Activated effector memory CD4-positive, alpha-beta T cell treated with Interleukin-2 at 50 U/mL for 16 hours (primary cell): ENCODE measurements around the gene NADK2.
"Not testable (repeated sequence)": the region's sequence is repeated elsewhere in the genome, so short reads cannot be mapped to it uniquely, and the experiment has no call there.

Experiments
- DNase-seq: peaks from one replicate; pipeline ENCODE4 v3.0.0-alpha.2; 2020

NADK2 gene

GRCh38 chr5:36241631-36242533 lies at the start of gene NADK2:
Gene NADK2, minus strand, starts transcription at chr5:36241925. Its CDS starts 127 bp downstream, at chr5:36241798.
- peak; percentile 89 for DNase-seq

DNA sequence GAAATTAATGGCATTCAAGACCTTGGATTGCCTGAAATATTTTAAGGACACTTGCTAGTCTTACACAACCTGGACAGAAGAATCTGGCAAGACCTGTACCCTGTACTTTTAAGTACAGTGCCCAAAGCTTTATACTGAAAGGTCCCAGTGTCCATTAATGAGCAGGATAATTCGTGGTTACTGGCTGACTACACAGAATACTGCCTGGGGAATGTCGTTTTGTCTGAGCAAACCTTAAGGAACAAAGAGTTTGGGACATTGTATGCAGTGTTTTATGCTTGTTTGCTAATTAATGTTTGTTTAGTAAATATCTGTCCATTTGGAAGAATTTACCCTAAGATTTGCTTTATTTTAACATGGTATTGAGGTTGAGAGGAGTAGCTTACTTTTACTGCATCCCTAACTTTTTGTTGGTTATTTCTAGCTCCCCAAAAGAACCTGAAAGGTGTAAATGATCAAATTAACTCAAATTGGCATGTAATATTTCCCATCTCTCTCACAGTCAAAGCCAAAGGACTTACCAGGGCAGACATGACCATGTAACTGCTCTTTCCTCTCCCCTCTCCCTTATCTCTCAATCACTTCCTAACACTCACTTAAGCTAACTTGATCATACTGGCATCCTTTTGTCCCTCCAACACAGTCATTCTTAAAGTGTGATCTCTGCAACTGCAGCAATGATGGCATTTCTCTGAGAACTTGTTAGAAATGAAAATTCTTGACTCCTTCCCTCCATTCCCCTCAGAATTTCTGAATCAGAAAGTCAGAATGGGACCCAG lies 44.3 kb upstream of the NADK2 start:
- DNase-seq, result no peak

DNA sequence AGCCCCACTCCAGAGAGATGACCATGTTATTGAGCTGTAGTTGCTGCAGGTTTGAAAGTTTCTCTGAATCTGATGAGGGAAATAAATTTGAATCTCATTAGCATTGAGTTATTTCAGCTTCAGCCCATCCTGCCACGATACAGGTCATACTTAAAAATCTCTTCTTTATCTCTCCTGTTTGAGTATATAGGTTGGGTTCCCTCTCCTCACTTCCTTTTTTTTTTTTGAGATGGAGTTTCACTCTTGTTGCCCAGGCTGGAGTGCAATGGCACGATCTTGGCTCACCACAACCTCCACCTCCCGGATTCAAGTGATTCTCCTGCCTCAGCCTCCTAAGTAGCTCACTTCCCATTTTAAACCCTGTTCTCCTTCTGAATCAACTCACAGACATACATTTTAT lies 42.0 kb upstream of the NADK2 start:
- not testable (repeated sequence) for DNase-seq

DNA sequence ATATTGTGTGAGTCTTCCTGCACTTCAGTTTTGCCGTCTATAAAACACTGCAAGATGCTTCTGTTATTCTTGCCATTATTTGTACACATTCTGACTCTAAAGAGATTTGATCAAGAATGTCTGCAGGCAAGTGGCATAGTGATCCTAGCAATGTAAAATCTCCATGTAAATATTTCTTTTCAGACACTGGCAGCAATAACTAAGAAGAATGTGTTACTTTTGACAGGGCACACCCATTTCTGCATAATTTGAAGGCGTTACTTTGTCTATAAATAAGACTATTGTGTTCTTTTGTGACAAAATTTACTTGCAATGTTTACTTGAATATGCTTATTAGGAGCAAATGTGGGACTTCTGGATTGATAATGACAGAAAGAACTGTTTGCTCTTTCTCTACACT lies 39.9 kb upstream of the NADK2 start:
- DNase-seq, result no peak

- no peak for DNase-seq
Measured at GRCh38 chr5:36279054-36279698, 37.5 kb upstream of the NADK2 start.

DNA sequence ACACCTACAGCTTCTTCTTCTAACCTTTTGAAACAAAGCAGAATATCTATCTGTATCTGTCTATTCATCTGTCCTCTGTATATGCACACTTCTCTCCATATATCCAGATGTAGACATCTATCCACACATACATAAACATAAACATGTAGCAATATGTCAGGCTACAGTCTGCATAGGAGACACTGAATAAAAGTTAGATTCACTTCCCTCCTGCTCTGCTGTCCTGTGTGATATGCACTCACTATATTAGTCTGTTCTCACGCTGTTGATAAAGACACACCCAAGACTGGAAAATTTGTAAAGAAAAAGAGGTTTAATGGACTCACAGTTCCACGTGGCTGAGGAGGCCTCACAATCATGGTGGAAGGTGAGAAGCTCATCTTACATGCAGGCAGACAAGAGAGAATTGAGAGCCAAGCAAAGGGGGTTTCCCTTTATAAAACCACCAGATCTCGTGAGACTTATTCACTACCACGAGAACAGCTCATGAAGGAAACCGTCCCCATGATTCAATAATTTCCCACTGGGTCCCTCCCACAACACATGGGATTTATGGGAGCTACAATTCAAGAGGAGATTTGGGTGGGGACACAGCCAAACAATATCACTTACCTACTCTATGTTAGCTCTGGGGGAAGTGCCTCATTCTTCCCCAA lies 35.9 kb upstream of the NADK2 start:
- no peak for DNase-seq

- DNase-seq, result no peak
Measured at GRCh38 chr5:36276864-36277263, 35.1 kb upstream of the NADK2 start.

DNA sequence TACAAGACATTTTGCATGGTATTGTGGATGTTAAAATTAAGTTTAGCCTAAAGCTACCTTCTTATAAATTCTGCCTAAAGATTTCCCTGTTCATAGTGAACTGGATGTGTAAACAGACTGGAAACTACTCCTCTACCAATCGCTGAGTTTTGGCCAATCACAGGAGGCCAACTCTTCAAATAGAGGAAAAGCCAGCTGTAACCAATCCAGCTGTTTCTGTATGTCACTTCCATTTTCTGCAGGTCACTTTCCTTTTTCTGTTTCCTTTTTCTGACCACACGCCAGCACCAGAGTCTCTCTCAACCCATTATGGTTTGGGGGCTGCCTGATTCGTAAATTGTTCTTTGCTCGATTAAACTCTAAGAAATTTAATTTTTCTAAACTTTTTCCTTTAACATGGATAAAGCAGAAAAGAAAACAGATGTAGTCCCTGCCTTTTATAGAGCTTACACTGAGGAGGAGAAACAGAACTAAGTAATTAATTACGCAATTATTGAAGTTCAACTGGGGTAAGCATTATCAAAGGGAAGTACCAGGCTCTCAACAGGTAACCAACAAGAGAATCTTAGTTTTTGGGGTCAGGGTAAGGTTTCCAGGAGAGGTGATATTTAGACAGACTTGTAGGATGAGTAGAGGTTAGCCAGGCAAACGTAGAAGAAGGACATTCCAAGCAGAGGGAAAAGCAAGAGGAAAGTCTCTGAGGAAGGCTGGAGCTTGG lies 32.2 kb upstream of the NADK2 start:
- no peak for DNase-seq

GRCh38 chr5:36272136-36272690 lies 30.5 kb upstream of the NADK2 start:
- DNase-seq, result no peak

GRCh38 chr5:36270876-36271575 lies 29.3 kb upstream of the NADK2 start:
- DNase-seq, result no peak

GRCh38 chr5:36270175-36270574 lies 28.4 kb upstream of the NADK2 start:
- DNase-seq, result no peak

DNA sequence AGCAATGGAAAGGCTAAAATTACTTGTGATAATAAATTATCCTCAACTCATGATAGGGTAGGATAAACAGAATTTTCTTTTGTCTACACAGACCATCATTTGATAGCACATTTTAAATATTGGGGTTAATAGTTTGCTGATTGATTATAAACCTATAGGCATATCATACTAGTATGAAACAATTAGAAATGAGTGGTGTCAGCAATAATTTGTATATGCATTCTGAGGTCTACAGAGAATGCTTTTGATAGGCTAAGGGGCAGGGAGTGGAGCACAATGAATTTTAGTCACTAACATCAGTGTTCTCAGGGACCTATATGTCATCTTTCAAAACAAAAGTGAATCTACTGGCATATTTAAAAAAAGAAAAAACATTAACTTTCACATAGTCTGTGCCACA lies 27.8 kb upstream of the NADK2 start:
- DNase-seq, result no peak

- no peak for DNase-seq
Measured at GRCh38 chr5:36267905-36268304, 26.2 kb upstream of the NADK2 start.

GRCh38 chr5:36264202-36264760 lies 22.6 kb upstream of the NADK2 start:
- no peak for DNase-seq

- no peak for DNase-seq
Measured at GRCh38 chr5:36261186-36261585, 19.5 kb upstream of the NADK2 start.

DNA sequence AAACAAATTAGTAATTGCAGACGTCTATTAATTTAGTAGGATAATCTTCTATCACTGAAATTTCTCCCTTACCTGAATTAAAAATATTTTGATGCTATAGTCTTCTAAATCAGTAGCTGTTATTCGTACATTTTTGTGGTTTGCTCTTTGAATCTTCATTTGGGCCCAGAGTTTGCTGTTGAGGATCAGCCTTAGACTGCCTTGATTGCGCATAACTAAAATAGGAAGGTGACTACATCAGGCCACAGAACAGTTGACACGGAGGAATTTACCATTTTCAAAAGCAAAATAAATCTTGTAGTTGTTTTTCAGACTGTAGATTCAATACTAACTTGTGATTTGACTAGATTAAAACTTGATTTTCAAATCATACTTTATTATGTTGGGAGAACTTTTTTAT lies 11.8 kb upstream of the NADK2 start:
- DNase-seq, result no peak

- DNase-seq, result no peak
Measured at GRCh38 chr5:36252722-36253365, 11.1 kb upstream of the NADK2 start.

GRCh38 chr5:36251218-36251617 lies 9.5 kb upstream of the NADK2 start:
- no peak for DNase-seq

GRCh38 chr5:36250427-36250826 lies 8.7 kb upstream of the NADK2 start:
- no peak for DNase-seq

GRCh38 chr5:36246036-36246800 lies 4.5 kb upstream of the NADK2 start:
- DNase-seq, result no peak
